Measurements from ENCODE around the gene SS18L1.

- TF ChIP-seq CTCF (IDR thresholded peaks at IDR 0.05) = no peak
- TF ChIP-seq POLR2A (IDR thresholded peaks at IDR 0.05) = no peak
- no peak for TF ChIP-seq POLR2AphosphoS5 (IDR thresholded peaks at IDR 0.05)
- TF ChIP-seq EP300 (IDR thresholded peaks at IDR 0.05) = no peak
Observed at GRCh38 chr20:62201173-62202082, 57.9 kb downstream of the SS18L1 start.
